Measurements from ENCODE around the gene LHFPL3. TPM values are rescaled to one million over a fixed set of nuclear protein-coding genes. Genes with fewer than 3 reads are reported as not detected.
A peak's percentile ranks its signal among the peaks of the same experiment; 100 is the strongest.
"Not testable (repeated sequence)": the region's sequence is repeated elsewhere in the genome, so short reads cannot be mapped to it uniquely, and the experiment has no call there.

Gene LHFPL3
- total RNA-seq, 1 donor from 2014 or later: not detected

- peak; percentile 8 for DNase-seq (ENCODE audit: low read depth)
Observed at GRCh38 chr7:104584620-104585019, 256.2 kb downstream of the LHFPL3 start.

DNA sequence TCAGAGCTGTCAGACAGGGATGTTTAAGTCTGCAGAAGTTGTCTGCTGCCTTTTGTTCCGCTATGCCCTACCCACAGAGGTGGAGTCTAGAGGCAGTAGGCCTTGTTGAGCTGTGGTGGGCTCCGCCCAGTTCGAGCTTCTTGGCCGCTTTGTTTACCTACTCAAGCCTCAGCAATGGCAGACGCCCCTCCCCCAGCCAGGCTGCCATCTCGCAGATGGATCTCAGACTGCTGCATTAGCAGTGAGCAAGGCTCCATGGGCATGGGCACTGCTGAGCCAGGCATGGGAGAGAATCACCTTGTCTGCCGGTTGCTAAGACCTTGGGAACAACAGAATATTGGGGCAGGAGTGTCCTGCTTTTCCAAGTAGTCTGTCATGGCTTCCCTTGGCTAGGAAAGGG, 267.2 kb downstream of the LHFPL3 start:
- DNase-seq (ENCODE audit: low read depth): not testable (repeated sequence)

DNA sequence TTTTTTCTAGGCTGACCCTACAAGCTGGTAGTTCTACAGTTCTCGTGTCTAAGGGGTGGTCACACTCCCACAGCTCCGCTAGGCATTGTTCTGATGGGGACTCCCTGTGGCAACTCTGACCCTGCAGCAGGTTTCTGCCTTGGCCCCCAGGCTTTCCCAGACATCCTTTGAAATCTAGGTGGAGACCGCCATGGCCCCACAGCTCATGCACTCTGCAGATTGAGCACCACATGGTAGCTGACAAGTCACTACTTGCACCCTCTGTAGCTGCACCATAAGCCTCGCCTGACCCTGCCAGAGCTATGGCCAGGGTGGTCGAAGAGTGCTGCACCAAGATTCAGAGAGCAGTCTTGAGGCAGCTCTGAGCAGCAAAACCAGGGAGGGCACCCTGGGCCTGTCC, 275.6 kb downstream of the LHFPL3 start:
- no peak for DNase-seq (ENCODE audit: low read depth)

DNA sequence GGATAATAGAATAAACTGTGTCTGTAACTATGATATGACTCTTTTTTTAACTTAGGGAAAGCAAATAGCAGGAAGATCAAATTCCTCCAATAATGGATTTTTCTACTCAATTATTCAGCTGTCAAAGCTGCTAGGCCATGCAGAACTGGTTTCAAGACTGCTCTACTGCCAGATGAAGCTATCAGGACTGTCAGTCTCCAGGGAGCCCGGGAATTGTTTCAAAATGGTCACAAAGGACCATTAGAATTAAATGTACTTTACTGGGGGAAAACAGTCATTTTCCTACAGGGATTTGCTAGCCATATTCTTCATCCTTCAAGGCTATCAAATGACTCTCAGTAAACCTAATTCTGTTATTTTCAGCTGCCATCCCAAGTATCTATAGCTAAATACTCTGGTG, 276.3 kb downstream of the LHFPL3 start:
- DNase-seq (ENCODE audit: low read depth): no peak

DNA sequence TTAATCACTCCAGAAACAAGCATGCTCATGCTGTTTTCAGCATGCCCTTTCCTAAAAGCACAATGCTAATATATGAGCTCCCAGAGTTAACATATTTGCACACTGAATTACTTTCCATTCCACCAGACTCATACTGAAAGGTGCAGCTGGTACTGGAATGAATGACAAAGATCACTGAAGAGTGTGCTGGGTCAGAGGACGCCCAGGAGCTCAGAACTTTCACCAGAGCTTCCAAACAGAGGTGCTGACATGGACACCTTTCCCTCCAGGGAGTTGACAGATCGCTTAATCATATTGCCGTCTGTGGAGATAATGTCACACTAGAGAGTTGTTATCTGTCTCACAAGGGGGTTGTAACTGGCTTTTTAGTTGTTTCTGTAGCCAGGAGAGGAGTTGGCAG, 292.9 kb downstream of the LHFPL3 start:
- no peak for DNase-seq (ENCODE audit: low read depth)

DNA sequence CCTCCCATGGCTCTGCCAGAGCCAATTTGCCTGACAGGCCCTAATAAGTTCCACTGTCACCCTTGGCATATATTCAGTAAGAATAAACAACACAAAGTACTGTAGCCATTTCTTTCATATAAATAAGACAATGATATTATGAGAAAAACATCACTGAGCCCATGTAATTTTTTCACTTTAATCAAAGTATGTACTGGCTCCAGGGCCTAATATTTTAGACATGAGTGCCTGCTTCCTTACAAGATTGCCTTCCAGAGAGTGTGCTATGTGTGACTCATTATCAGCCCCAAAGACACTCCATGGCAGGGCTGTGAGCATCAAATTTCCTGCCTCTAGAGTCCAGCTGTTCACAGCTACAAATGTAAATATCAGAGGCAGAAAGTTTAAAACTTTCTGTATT, 297.6 kb downstream of the LHFPL3 start:
- no peak for DNase-seq (ENCODE audit: low read depth)

DNA sequence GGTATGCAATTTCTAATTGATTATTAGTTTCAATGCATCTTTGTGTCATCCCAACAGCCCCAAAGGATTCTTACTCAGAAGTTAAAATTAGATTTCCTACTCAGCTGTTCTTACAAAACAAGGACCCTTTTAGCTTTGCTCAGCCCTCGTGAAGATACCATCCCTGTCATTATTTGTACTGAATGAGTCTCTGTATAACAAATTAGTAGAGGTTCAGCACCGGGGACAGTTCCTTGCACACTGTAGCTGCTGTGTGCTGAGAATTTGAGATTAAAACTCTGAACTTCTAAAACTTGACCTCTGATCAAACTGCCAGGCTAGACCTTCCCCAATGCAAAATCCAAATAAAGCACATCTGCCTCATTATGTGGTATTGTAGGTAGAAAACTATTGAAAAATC, 299.1 kb downstream of the LHFPL3 start:
- DNase-seq (ENCODE audit: low read depth): peak; percentile 32

DNA sequence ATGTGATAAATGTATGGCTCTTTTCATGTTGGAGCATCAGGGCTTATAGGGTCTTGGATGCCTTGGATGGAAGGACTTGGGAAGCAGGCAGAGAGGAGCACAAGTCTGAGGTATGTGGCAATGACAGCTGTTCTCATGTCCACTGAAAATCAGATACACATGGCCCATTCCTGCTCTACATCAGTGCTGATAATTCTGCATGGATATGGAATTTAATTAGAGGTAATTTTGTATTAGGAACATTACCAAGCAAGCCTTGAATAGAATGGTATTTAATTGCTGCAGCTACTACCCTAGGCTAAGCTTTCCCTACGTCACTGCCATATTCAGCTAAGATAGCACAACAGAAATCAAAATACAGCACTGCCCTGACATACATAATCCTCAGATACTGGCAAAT, 299.6 kb downstream of the LHFPL3 start:
- no peak for DNase-seq (ENCODE audit: low read depth)

- DNase-seq (ENCODE audit: low read depth): no peak
Observed at GRCh38 chr7:104629408-104629807, 301.0 kb downstream of the LHFPL3 start.

DNA sequence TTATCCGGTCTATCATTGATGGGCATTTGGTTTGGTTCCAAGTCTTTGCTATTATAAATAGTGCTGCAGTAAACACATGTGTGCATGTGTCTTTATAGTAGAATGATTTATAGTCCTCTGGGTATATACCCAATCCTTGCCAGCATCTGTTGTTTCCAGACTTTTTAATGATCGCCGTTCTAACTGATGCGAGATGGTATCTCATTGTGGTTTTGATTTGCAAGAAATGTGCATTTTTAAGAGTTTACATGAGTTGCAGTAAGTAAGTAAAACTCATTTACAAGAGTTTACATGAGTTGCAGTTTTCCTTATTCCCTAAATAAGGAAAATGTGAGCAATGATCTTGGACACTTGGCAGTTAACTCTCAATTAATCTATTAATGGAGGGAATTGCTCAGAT, 312.1 kb downstream of the LHFPL3 start:
- DNase-seq (ENCODE audit: low read depth): no peak

DNA sequence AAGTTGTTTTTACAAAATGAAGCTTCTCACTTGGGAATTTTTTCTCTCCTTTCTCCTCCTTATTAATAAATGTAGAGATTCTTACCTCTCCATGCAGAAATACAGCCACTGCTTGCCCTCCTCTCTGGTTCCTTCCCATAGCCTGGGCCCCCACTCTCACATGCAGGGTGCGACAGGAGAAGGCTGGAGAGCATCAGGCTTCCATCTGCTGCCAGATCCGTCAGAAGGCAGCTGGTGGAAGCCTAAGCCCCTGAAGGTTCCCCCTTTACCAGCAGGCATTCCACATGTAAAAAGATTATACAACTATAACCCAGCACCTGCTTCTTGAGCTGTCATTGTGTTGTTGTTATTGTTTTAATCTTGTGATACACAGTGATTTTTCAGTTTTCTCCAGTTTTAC, 314.2 kb downstream of the LHFPL3 start:
- DNase-seq (ENCODE audit: low read depth): no peak

- peak; percentile 9 for DNase-seq (ENCODE audit: low read depth)
Observed at GRCh38 chr7:104643587-104644217, 315.3 kb downstream of the LHFPL3 start.

GRCh38 chr7:104650991-104651640, 322.7 kb downstream of the LHFPL3 start:
- DNase-seq (ENCODE audit: low read depth): no peak

- no peak for DNase-seq (ENCODE audit: low read depth)
Observed at GRCh38 chr7:104652434-104652833, 324.0 kb downstream of the LHFPL3 start.

- no peak for DNase-seq (ENCODE audit: low read depth)
Observed at GRCh38 chr7:104652865-104653264, 324.5 kb downstream of the LHFPL3 start.

GRCh38 chr7:104653825-104654401, 325.5 kb downstream of the LHFPL3 start:
- no peak for DNase-seq (ENCODE audit: low read depth)

GRCh38 chr7:104655592-104655991, 327.2 kb downstream of the LHFPL3 start:
- DNase-seq (ENCODE audit: low read depth): no peak

DNA sequence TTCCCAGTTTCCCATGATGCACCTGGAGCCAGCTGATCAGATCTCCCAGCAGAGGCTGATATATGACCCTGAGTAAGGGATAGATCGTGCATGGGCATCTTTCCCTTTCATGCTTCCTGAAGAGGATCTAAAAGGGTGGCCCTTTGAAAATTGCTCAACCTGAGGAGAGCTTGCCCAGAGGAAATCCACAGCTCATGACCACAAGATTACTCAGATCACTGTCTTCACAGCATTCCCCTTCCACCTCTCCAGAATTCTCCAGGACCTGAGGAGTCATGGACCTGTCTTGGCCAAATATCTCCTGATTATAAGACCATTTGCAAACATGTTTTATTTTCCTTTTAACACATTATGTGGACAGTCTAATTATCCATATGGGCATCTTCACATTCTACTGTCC, 328.1 kb downstream of the LHFPL3 start:
- DNase-seq (ENCODE audit: low read depth): peak; percentile 22

GRCh38 chr7:104657134-104657533, 328.7 kb downstream of the LHFPL3 start:
- no peak for DNase-seq (ENCODE audit: low read depth)

GRCh38 chr7:104661575-104661974, 333.2 kb downstream of the LHFPL3 start:
- no peak for DNase-seq (ENCODE audit: low read depth)

DNA sequence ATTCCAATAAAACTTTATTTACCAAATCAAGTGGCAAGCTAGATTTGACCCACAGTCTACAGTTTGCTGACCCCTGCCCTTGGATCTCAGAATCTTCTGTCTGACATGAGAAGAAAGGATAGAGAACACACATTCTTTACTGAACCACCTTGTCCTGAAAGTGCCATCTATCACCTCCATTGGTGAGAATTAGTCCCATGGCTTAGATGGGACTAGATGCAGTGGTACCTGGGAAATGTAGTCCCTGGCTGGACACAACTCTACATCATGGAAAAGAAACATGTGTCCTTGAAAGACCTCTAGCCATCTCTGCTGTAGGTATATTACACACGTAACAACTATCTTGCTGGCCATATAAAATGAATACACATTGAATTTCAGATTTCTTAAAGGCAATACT, 336.2 kb downstream of the LHFPL3 start:
- DNase-seq (ENCODE audit: low read depth): no peak

DNA sequence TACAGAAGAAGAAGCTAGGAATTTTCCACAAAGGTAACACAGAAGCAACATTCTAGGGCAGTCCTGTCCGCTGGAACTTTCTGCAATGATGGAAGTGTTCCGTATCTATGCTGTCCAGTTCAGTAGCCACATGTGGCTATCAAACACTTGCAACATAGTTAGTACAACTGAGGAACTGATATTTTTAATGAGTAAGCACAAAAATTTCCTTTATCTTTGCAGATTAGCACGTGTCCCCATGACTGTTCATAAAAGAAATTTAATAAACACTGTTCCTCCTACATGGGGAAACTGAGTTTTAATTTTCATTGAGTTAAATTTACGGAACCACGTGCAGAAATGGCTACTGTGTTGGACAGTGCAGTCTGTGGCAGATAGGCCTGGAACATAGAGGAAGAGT, 349.2 kb downstream of the LHFPL3 start:
- DNase-seq (ENCODE audit: low read depth): no peak

DNA sequence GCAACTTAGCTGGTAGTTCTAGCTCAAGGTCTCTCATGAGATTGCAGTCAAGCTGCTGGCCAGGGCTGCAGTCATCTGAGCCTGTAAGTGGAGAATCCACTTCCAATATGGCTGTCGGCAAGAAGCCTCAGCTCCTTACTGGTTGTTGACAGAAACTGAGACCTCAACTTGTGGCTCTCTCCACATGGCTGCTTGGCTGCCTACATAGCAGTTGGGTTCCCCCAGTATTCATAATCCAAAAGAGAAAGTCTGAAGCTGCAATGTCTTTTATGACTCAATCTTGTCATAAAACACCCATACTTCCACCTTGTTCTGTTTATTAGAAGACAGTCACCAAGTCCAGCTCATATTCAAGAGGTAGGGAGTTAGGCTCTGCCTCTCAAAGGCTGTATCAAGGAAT, 350.7 kb downstream of the LHFPL3 start:
- DNase-seq (ENCODE audit: low read depth): no peak

- DNase-seq (ENCODE audit: low read depth): no peak
Observed at GRCh38 chr7:104686286-104686685, 357.9 kb downstream of the LHFPL3 start.
